GM19395 (cell line): Measurements from ENCODE around the gene CCDC63.
A peak's percentile ranks its signal among the peaks of the same experiment; 100 is the strongest.

Experiments used
- ATAC-seq: cut with Tn5 transposase; IDR thresholded peaks from one replicate; pipeline ENCODE4 v1.9.1; 2021; ENCODE audit warnings: mild to moderate bottlenecking, moderate library complexity; ENCODE audit not compliant: unreplicated experiment

The CCDC63 gene

GRCh38 chr12:110880651-110881050 lies 33.9 kb downstream of the CCDC63 start:
- ATAC-seq, result no peak

GRCh38 chr12:110883251-110883650 lies 36.5 kb downstream of the CCDC63 start:
- ATAC-seq, result no peak

GRCh38 chr12:110885152-110885840 lies 38.5 kb downstream of the CCDC63 start:
- ATAC-seq, result no peak

GRCh38 chr12:110888256-110888991 lies 41.6 kb downstream of the CCDC63 start:
- no peak for ATAC-seq

- no peak for ATAC-seq
Observed at GRCh38 chr12:110889361-110889760, 42.6 kb downstream of the CCDC63 start.

- ATAC-seq, result no peak
Observed at GRCh38 chr12:110893956-110894355, 47.2 kb downstream of the CCDC63 start.

GRCh38 chr12:110896559-110896958 lies 49.8 kb downstream of the CCDC63 start:
- no peak for ATAC-seq

- no peak for ATAC-seq
Observed at GRCh38 chr12:110901401-110901800, 54.6 kb downstream of the CCDC63 start.

- no peak for ATAC-seq
Observed at GRCh38 chr12:110903511-110903910, 56.7 kb downstream of the CCDC63 start.

GRCh38 chr12:110906083-110906482 lies 59.3 kb downstream of the CCDC63 start:
- no peak for ATAC-seq

GRCh38 chr12:110906516-110906915 lies 59.7 kb downstream of the CCDC63 start:
- no peak for ATAC-seq

GRCh38 chr12:110906985-110907384 lies 60.2 kb downstream of the CCDC63 start:
- ATAC-seq, result no peak

- no peak for ATAC-seq
Observed at GRCh38 chr12:110907583-110907982, 60.8 kb downstream of the CCDC63 start.

GRCh38 chr12:110908377-110909152 lies 61.8 kb downstream of the CCDC63 start:
- ATAC-seq, result no peak

- ATAC-seq, result no peak
Observed at GRCh38 chr12:110912263-110912662, 65.5 kb downstream of the CCDC63 start.

- peak; percentile 98 for ATAC-seq
Observed at GRCh38 chr12:110913119-110914056, 66.6 kb downstream of the CCDC63 start.

GRCh38 chr12:110916295-110916875 lies 69.6 kb downstream of the CCDC63 start:
- no peak for ATAC-seq

GRCh38 chr12:110917467-110917866 lies 70.7 kb downstream of the CCDC63 start:
- no peak for ATAC-seq

GRCh38 chr12:110917961-110918360 lies 71.2 kb downstream of the CCDC63 start:
- no peak for ATAC-seq

GRCh38 chr12:110919720-110920119 lies 72.9 kb downstream of the CCDC63 start:
- ATAC-seq, result no peak
